ENCODE measurements around the gene TEX35. TPM values are rescaled to one million over a fixed set of nuclear protein-coding genes. Genes with fewer than 3 reads are reported as not detected.

The TEX35 gene
- total RNA-seq, 1 experiment from 2014 or later = not detected

- Histone ChIP-seq H3K79me2 (ENCODE audit: low read length) (no peaks in the 10 kb centered on the region), H3F3A (ENCODE audit: low read length, unreplicated experiment) (no peaks in the 10 kb centered on the region), H2AFZ (ENCODE audit: low read length) (no peak overlapping the region), H3K9ac (ENCODE audit: low read length) (no peak overlapping the region), H3K9me3 (ENCODE audit: low read length) (no peaks in the 10 kb centered on the region), H4K20me1 (ENCODE audit: low read length) (no peaks in the 10 kb centered on the region), H3K4me1 (ENCODE audit: insufficient read depth, low read length) (no peaks in the 10 kb centered on the region), H3K27ac (ENCODE audit: low read length) (no peak overlapping the region), H3K9me2 (replicated peaks; ENCODE audit: low read length) (no peaks in the 10 kb centered on the region), H3K36me3 (ENCODE audit: low read depth, low read length) (no peaks in the 10 kb centered on the region), H3K27me3 (ENCODE audit: low read length) (no peaks in the 10 kb centered on the region), H3K4me3 (ENCODE audit: low read length) (no peak overlapping the region), H3K4me2 (ENCODE audit: low read length) (no peak overlapping the region)
- intact Hi-C loops (cut with micrococcal nuclease) = no loop called here
- ATAC-seq = no peak
- ChIA-PET POLR2A (ENCODE audit: unreplicated experiment) (no interaction called here), CTCF (no interaction called here)
- TF ChIP-seq EZH2phosphoT487 (IDR thresholded peaks at IDR 0.05; ENCODE audit: borderline replicate concordance, low read length) = no peak
- no peak for TF ChIP-seq EZH2 (IDR thresholded peaks at IDR 0.05; ENCODE audit: low read length, unreplicated experiment)
- no peak for TF ChIP-seq CTCF (conservative IDR thresholded peaks at IDR 0.05; ENCODE audit: low read depth, low read length)
- no TSS peak for BruUV-seq (replicated peaks)
- DNase-seq = no peak
Observed at GRCh38 chr1:178477841-178478240, 35.1 kb upstream of the TEX35 start.

GRCh38 chr1:178483251-178483957, 29.5 kb upstream of the TEX35 start:
- BruUV-seq (replicated peaks) = no TSS peak
- Histone ChIP-seq H3K27me3 (ENCODE audit: low read length) (no peaks in the 10 kb centered on the region), H3K27ac (ENCODE audit: low read length) (no peak overlapping the region), H3K9me2 (replicated peaks; ENCODE audit: low read length) (no peaks in the 10 kb centered on the region), H3K9me3 (ENCODE audit: low read length) (no peaks in the 10 kb centered on the region), H3K79me2 (ENCODE audit: low read length) (no peaks in the 10 kb centered on the region), H3K9ac (ENCODE audit: low read length) (no peak overlapping the region), H3K4me3 (ENCODE audit: low read length) (no peak overlapping the region), H2AFZ (ENCODE audit: low read length) (no peak overlapping the region), H3K4me1 (ENCODE audit: insufficient read depth, low read length) (no peaks in the 10 kb centered on the region), H3K4me2 (ENCODE audit: low read length) (no peak overlapping the region), H3K36me3 (ENCODE audit: low read depth, low read length) (no peaks in the 10 kb centered on the region), H3F3A (ENCODE audit: low read length, unreplicated experiment) (no peaks in the 10 kb centered on the region), H4K20me1 (ENCODE audit: low read length) (no peaks in the 10 kb centered on the region)
- CTCF ChIA-PET = no interaction called here
- ATAC-seq (no peak), DNase-seq (no peak)
- no peak for TF ChIP-seq CTCF (conservative IDR thresholded peaks at IDR 0.05; ENCODE audit: low read depth, low read length)
- no peak for TF ChIP-seq EZH2 (IDR thresholded peaks at IDR 0.05; ENCODE audit: low read length, unreplicated experiment)
- no peak for TF ChIP-seq EZH2phosphoT487 (IDR thresholded peaks at IDR 0.05; ENCODE audit: borderline replicate concordance, low read length)
- intact Hi-C loops (cut with micrococcal nuclease) = no loop called here
- POLR2A ChIA-PET (ENCODE audit: unreplicated experiment) = no interaction called here

- Histone ChIP-seq H3K36me3 (ENCODE audit: low read depth, low read length) (no peaks in the 10 kb centered on the region), H3K79me2 (ENCODE audit: low read length) (no peaks in the 10 kb centered on the region), H3K4me2 (ENCODE audit: low read length) (no peak overlapping the region), H2AFZ (ENCODE audit: low read length) (no peak overlapping the region), H3K9me3 (ENCODE audit: low read length) (no peaks in the 10 kb centered on the region), H4K20me1 (ENCODE audit: low read length) (no peaks in the 10 kb centered on the region), H3K9ac (ENCODE audit: low read length) (no peak overlapping the region), H3F3A (ENCODE audit: low read length, unreplicated experiment) (no peaks in the 10 kb centered on the region), H3K27me3 (ENCODE audit: low read length) (no peaks in the 10 kb centered on the region), H3K4me3 (ENCODE audit: low read length) (no peak overlapping the region), H3K9me2 (replicated peaks; ENCODE audit: low read length) (no peaks in the 10 kb centered on the region), H3K27ac (ENCODE audit: low read length) (no peak overlapping the region), H3K4me1 (ENCODE audit: insufficient read depth, low read length) (no peaks in the 10 kb centered on the region)
- ATAC-seq (no peak), DNase-seq (no peak)
- TF ChIP-seq CTCF (conservative IDR thresholded peaks at IDR 0.05; ENCODE audit: low read depth, low read length) (no peak), EZH2phosphoT487 (IDR thresholded peaks at IDR 0.05; ENCODE audit: borderline replicate concordance, low read length) (no peak), EZH2 (IDR thresholded peaks at IDR 0.05; ENCODE audit: low read length, unreplicated experiment) (no peak)
- POLR2A ChIA-PET (ENCODE audit: unreplicated experiment) = no interaction called here
- intact Hi-C loops (cut with micrococcal nuclease) = no loop called here
- CTCF ChIA-PET = no interaction called here
- BruUV-seq (replicated peaks) = no TSS peak
Observed at GRCh38 chr1:178484698-178485225, 28.1 kb upstream of the TEX35 start.

Data from PC-3 (cell line).